DND-41 (cell line): Measurements from ENCODE around the gene TINAGL1.

Experiments
- CTCF ChIP-seq: IDR thresholded peaks from 2 replicates; pipeline ENCODE4 v1.5.1; 2012; ENCODE audit warnings: borderline replicate concordance, low read length, moderate library complexity, mild to moderate bottlenecking; ENCODE audit not compliant: poor library complexity, severe bottlenecking; ENCODE audit errors: extremely low read depth
- EZH2 ChIP-seq: IDR thresholded peaks from 3 replicates; pipeline ENCODE4 v1.6.1; 2012; ENCODE audit warnings: borderline replicate concordance, low read depth, mild to moderate bottlenecking, moderate library complexity, low read length, inconsistent platforms; ENCODE audit not compliant: severe bottlenecking

GRCh38 chr1:31559715-31560114 lies 16.6 kb upstream of the TINAGL1 start:
- TF ChIP-seq CTCF (no peak), EZH2 (no peak)
